Measurements from ENCODE around the gene EGLN2.

DNA sequence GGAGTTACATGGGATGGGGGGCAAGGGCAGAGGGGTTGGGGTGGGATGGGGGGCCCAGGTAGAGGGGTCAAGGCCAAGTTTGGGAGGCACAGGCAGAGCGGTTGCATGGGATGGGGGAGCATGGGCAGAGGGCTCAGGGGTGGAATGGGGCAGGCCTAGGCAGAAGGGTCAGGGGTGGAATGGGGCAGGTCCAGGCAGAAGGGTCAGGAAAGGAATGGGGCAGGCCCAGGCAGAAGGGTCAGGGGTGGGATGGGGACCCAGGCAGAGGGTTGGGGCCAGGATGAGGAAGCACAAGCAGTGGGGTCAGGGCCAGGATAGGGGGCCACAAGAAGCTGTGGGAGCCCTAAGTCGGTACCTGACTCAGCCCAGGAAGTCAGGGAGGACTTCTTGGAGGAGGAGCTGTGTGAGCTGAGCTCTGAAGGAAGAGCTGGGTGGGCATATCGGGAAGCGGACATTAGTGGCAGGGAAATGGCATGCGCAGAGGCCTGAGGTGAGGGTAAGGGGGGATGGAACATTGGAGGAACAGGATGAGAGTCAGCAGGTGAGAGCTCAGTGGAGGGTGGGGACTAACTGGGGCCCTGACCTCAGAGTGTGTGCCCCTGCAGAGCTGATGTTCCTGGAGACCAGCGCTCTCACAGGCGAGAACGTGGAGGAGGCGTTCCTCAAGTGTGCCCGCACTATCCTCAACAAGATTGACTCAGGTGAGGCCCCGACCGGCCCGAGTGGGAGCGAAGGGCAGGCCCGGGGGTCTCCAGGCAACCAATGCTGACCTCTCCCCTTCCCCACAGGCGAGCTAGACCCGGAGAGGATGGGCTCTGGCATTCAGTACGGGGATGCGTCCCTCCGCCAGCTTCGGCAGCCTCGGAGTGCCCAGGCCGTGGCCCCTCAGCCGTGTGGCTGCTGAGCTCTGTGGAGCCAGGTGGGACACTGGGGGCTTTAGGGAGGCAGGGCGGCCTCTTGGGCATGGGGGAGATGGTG lies 12.6 kb upstream of the EGLN2 start:
- TF ChIP-seq, protein P1, sequence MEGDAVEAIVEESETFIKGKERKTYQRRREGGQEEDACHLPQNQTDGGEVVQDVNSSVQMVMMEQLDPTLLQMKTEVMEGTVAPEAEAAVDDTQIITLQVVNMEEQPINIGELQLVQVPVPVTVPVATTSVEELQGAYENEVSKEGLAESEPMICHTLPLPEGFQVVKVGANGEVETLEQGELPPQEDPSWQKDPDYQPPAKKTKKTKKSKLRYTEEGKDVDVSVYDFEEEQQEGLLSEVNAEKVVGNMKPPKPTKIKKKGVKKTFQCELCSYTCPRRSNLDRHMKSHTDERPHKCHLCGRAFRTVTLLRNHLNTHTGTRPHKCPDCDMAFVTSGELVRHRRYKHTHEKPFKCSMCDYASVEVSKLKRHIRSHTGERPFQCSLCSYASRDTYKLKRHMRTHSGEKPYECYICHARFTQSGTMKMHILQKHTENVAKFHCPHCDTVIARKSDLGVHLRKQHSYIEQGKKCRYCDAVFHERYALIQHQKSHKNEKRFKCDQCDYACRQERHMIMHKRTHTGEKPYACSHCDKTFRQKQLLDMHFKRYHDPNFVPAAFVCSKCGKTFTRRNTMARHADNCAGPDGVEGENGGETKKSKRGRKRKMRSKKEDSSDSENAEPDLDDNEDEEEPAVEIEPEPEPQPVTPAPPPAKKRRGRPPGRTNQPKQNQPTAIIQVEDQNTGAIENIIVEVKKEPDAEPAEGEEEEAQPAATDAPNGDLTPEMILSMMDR (IDR thresholded peaks at IDR 0.05): no peak
- TF ChIP-seq POLR2A (IDR thresholded peaks at IDR 0.05): no peak
- no peak for TF ChIP-seq POLR2AphosphoS5 (IDR thresholded peaks at IDR 0.05)
- TF ChIP-seq EP300 (IDR thresholded peaks at IDR 0.05): no peak

All from sigmoid colon (tissue), 4 donors.